K562 (cell line): ENCODE measurements around the gene VSIG2. TPM values are rescaled to one million over a fixed set of nuclear protein-coding genes. Genes with fewer than 3 reads are reported as not detected.
A peak's percentile ranks its signal among the peaks of the same experiment; 100 is the strongest.

Experiments used
- ATF4 ChIP-seq: fragments of 450-650 bp; formaldehyde crosslinking; IDR thresholded peaks from 2 replicates; pipeline ENCODE4 v1.4.0; 2022; ENCODE audit warnings: mild to moderate bottlenecking, moderate library complexity
- BHLHE40 ChIP-seq: IDR thresholded peaks from 2 replicates; pipeline ENCODE4 v1.6.1; 2011; ENCODE audit warnings: low read length, improper control_type of control experiment
- CREM ChIP-seq: IDR thresholded peaks from 2 replicates; pipeline ENCODE4 v1.6.1; 2014; ENCODE audit warnings: antibody characterized with exemption, low read depth
- EGR1 ChIP-seq: fragments of 450-650 bp; conservative IDR thresholded peaks from 2 replicates; pipeline ENCODE4 v1.6.1; 2017; ENCODE audit warnings: mild to moderate bottlenecking
- FOXO4 ChIP-seq: fragments of 450-650 bp; formaldehyde crosslinking; IDR thresholded peaks from 2 replicates; pipeline ENCODE4 v1.4.0; 2020; ENCODE audit warnings: mild to moderate bottlenecking, moderate library complexity
- GATA2 ChIP-seq: sonication (generic); formaldehyde crosslinking; IDR thresholded peaks from 2 replicates; pipeline ENCODE4 v1.4.0; 2020; ENCODE audit warnings: mild to moderate bottlenecking, missing genetic modification reagents
- GATAD2A ChIP-seq: fragments of 450-650 bp; IDR thresholded peaks from 2 replicates; pipeline ENCODE4 v1.6.1; 2017
- HNRNPLL ChIP-seq: fragments of 200-400 bp; formaldehyde crosslinking; IDR thresholded peaks from 2 replicates; pipeline ENCODE4 v1.6.1; 2017; ENCODE audit warnings: low read length, low read depth, mild to moderate bottlenecking; ENCODE audit not compliant: poor library complexity, severe bottlenecking
- KAT7 ChIP-seq: sonication (generic); formaldehyde crosslinking; IDR thresholded peaks from 2 replicates; pipeline ENCODE4 v1.8.0; 2022; ENCODE audit warnings: missing genetic modification reagents, mild to moderate bottlenecking, borderline replicate concordance
- MNT ChIP-seq, 2 experiments: fragments of 450-650 bp; conservative IDR thresholded peaks; 2 replicates each; pipeline ENCODE4 v1.6.1; 2017; ENCODE audit warnings: mild to moderate bottlenecking in 2 of 2, moderate library complexity in 2 of 2
- MTA3 ChIP-seq: fragments of 450-650 bp; formaldehyde crosslinking; IDR thresholded peaks from 2 replicates; pipeline ENCODE4 v1.6.1; 2017; ENCODE audit warnings: mild to moderate bottlenecking, borderline replicate concordance
- RAD21 ChIP-seq, 2 experiments: fragments of 250-450 bp in 1 of 2; fragments of 450-650 bp in 1 of 2; sonication (Bioruptor Pico) in 1 of 2; formaldehyde crosslinking in 1 of 2; IDR thresholded peaks in 1 of 2; conservative IDR thresholded peaks in 1 of 2; 2 replicates each; pipeline versions ENCODE4 v1.4.0 to v1.8.0; 2020 to 2022; ENCODE audit warnings: mild to moderate bottlenecking in 2 of 2, moderate library complexity in 1 of 2
- RBM25 ChIP-seq: fragments of 200-400 bp; formaldehyde crosslinking; IDR thresholded peaks from 2 replicates; pipeline ENCODE4 v1.6.1; 2018; ENCODE audit warnings: low read length, low read depth, moderate library complexity; ENCODE audit not compliant: severe bottlenecking
- TFAP4 ChIP-seq: sonication (generic); formaldehyde crosslinking; IDR thresholded peaks from 2 replicates; pipeline ENCODE4 v1.8.0; 2022; ENCODE audit warnings: missing genetic modification reagents, mild to moderate bottlenecking, moderate library complexity, borderline replicate concordance
- TOE1 ChIP-seq, 2 experiments: fragments of 450-650 bp in 1 of 2; sonication (generic) in 1 of 2; formaldehyde crosslinking in 1 of 2; IDR thresholded peaks; 2 replicates each; pipeline versions ENCODE4 v1.7.1 to v1.8.0; 2016 to 2022; ENCODE audit warnings: borderline replicate concordance in 2 of 2, mild to moderate bottlenecking in 2 of 2, antibody characterized with exemption in 1 of 2, inconsistent platforms in 1 of 2, low read depth in 1 of 2, missing genetic modification reagents in 1 of 2, moderate library complexity in 1 of 2
- U2AF1 ChIP-seq: fragments of 200-400 bp; formaldehyde crosslinking; optimal IDR thresholded peaks from 2 replicates; pipeline ENCODE3; 2017; ENCODE audit warnings: mild to moderate bottlenecking, low read depth, low read length, moderate library complexity
- ZC3H11A ChIP-seq: IDR thresholded peaks from 2 replicates; pipeline ENCODE4 v1.6.1; 2012; ENCODE audit warnings: low read depth, low read length, improper control_type of control experiment
- ZFP30 ChIP-seq: fragments of 250-450 bp; sonication (Bioruptor Pico); IDR thresholded peaks from 2 replicates; pipeline ENCODE4 v1.8.0; 2022; ENCODE audit warnings: moderate library complexity, mild to moderate bottlenecking, inconsistent platforms, borderline replicate concordance
- ZNF184 ChIP-seq: sonication (generic); formaldehyde crosslinking; IDR thresholded peaks from 2 replicates; pipeline ENCODE4 v1.5.0; 2020; ENCODE audit warnings: missing genetic modification reagents
- ZNF263 ChIP-seq: sonication (generic); formaldehyde crosslinking; IDR thresholded peaks from 2 replicates; pipeline ENCODE4 v1.8.0; 2022; ENCODE audit warnings: mild to moderate bottlenecking, missing genetic modification reagents, borderline replicate concordance
- polyA plus RNA-seq, 8 experiments: library from polyadenylated mRNA; depleted of rRNA in 4 of 8; stranded (reverse) in 5 of 8; unstranded in 3 of 8; fragments of >200 nt; fragmentation: Nextera tagmentation in 2 of 8; fragmentation: Illumina TruSeq in 1 of 8; extraction: Ambion mirVana in 2 of 8; extraction: Trizol in 1 of 8; gene quantifications; 2 replicates each; pipeline versions ENCODE4 v1.2.1 to v1.2.3, GENCODE V29; 2011 to 2014; ENCODE audit warnings: inconsistent platforms in 1 of 8, missing spikeins in 1 of 8
- total RNA-seq, 7 experiments: library from RNA; depleted of rRNA in 6 of 7; stranded (reverse); fragments of >200 nt in 6 of 7; fragmentation: Illumina TruSeq in 2 of 7; extraction: Trizol in 2 of 7; gene quantifications; 2 replicates each; pipeline versions ENCODE4 v1.2.1 to v1.2.3, GENCODE V29; 2011 to 2021; ENCODE audit warnings: low replicate concordance in 1 of 7

The VSIG2 gene
- total and polyA plus RNA-seq, 9 of the 15 experiments (the other 6 are each of a cell fraction or from before 2014, with no cell fraction given) = not detected

GRCh38 chr11:124799348-124800225 lies 47.5 kb upstream of the VSIG2 start (continued):
- TF ChIP-seq KAT7 (CRISPR knock-in tag) (no peak), BHLHE40 (no peak), GATA2 (CRISPR knock-in tag) (no peak), GATAD2A (no peak), ZFP30 (CRISPR knock-in tag) (no peak), TOE1 (IDR thresholded peaks at IDR 0.05; ENCODE audit: borderline replicate concordance) (no peak), TOE1 (CRISPR knock-in tag; IDR thresholded peaks at IDR 0.05; ENCODE audit: borderline replicate concordance, low read depth) (no peak), MTA3 (no peak), U2AF1 (peak; percentile 12), ZC3H11A (no peak), CREM (0 out of 2 replicates have a peak, but pooled peaks have one; percentile 2), RAD21 (CRISPR knock-in tag; conservative IDR thresholded peaks at IDR 0.05 in 1 of 2, IDR thresholded peaks at IDR 0.05 in 1 of 2) (no peak), TFAP4 (CRISPR knock-in tag) (peak; percentile 56), ZNF263 (CRISPR knock-in tag) (no peak), ATF4 (CRISPR knock-in tag) (no peak), EGR1 (no peak), HNRNPLL (no peak), ZNF184 (CRISPR knock-in tag) (no peak), MNT (conservative IDR thresholded peaks at IDR 0.05) (no peak), RBM25 (no peak), FOXO4 (CRISPR knock-in tag) (no peak)
